Stimulated activated CD8-positive, alpha-beta memory T cell treated with anti-CD3 and anti-CD28 coated beads, Interleukin-15, amount 100 ng/mL, for 24 hours (primary cell): ENCODE measurements around the gene NUFIP2.
"Not testable (repeated sequence)": the region's sequence is repeated elsewhere in the genome, so short reads cannot be mapped to it uniquely, and the experiment has no call there.

Source experiments
- DNase-seq: peaks from one replicate; pipeline ENCODE4 v3.0.0-alpha.2; 2020; ENCODE audit warnings: low read depth

Gene NUFIP2

GRCh38 chr17:29278692-29279091, 15.3 kb downstream of the NUFIP2 start:
- DNase-seq = no peak

- no peak for DNase-seq
These were observed 20.0 kb downstream of the NUFIP2 start for GRCh38 chr17:29273924-29274323.

- not testable (repeated sequence) for DNase-seq
These were observed 22.0 kb downstream of the NUFIP2 start for GRCh38 chr17:29271980-29272379.

GRCh38 chr17:29263916-29264315, 30.0 kb downstream of the NUFIP2 start:
- DNase-seq = no peak

- no peak for DNase-seq
These were observed 36.2 kb downstream of the NUFIP2 start for GRCh38 chr17:29257756-29258155.

GRCh38 chr17:29256735-29257466, 37.0 kb downstream of the NUFIP2 start:
- DNase-seq = no peak

GRCh38 chr17:29255926-29256522, 37.9 kb downstream of the NUFIP2 start:
- DNase-seq = no peak

GRCh38 chr17:29253037-29253436, 40.9 kb downstream of the NUFIP2 start:
- DNase-seq = no peak

- DNase-seq = no peak
These were observed 41.7 kb downstream of the NUFIP2 start for GRCh38 chr17:29252101-29252791.

- no peak for DNase-seq
These were observed 42.8 kb downstream of the NUFIP2 start for GRCh38 chr17:29251184-29251583.

GRCh38 chr17:29250666-29251065, 43.3 kb downstream of the NUFIP2 start:
- no peak for DNase-seq

- DNase-seq = no peak
These were observed 45.1 kb downstream of the NUFIP2 start for GRCh38 chr17:29248845-29249244.

- DNase-seq = no peak
These were observed 46.7 kb downstream of the NUFIP2 start for GRCh38 chr17:29247219-29247618.

- DNase-seq = no peak
These were observed 47.3 kb downstream of the NUFIP2 start, which contains the start of gene CRYBA1 for GRCh38 chr17:29246628-29247027. CRYBA1 (plus strand) TSS chr17:29246859; CDS start chr17:29246864, 5 bp downstream.

GRCh38 chr17:29245401-29245800, 48.5 kb downstream of the NUFIP2 start:
- DNase-seq = no peak

GRCh38 chr17:29243792-29244191, 50.2 kb downstream of the NUFIP2 start:
- DNase-seq = no peak

GRCh38 chr17:29242790-29243189, 51.2 kb downstream of the NUFIP2 start:
- no peak for DNase-seq

GRCh38 chr17:29242051-29242450, 51.9 kb downstream of the NUFIP2 start:
- DNase-seq = no peak

GRCh38 chr17:29240968-29241963, 52.7 kb downstream of the NUFIP2 start:
- DNase-seq = no peak

GRCh38 chr17:29240477-29240876, 53.5 kb downstream of the NUFIP2 start:
- DNase-seq = no peak

- no peak for DNase-seq
These were observed 55.7 kb downstream of the NUFIP2 start for GRCh38 chr17:29238133-29238850.
